ENCODE data around the gene VAPA.
"Not testable (repeated sequence)": the region's sequence is repeated elsewhere in the genome, so short reads cannot be mapped to it uniquely, and the experiment has no call there.

Gene VAPA

DNA sequence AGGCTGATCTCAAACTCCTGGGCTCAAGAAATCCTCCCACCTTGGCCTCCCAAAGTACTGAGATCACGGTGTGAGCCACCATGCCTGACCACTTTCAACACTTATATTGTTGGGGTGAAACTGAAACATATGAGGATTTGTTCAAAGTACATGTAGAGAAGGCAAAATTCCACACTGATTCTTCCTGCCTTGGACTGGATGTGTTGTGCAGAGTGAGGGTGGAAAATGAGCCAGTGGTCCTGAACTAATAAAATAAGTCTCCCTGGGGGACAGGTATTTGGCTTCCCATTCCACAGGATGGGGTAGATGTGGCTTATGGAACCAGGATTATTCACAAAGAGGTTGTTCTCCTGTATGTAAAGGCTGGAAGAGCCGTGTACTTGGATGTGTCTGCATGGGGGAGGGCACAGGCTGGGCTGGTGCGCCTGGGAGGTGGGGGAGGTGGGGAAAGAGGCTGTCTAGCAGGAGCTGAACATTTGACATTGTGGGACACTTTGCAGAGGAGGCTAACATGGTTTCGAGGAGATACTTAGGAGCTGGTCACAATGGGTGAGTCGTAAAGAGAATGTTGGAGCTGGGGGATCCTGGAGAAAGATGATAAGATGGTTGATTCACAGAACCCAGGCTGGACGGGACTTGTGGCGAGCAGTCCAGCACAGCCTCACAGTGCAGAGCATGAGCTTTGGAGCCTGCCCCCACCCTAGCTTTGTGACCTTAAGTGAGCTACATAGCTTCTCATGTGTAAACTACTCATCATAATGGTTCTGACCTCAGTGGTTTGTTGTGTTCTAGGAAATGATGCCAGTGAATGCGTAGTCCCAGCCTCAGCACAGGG lies 28.4 kb upstream of the VAPA start, which contains the start of gene TXNDC2:
TSS of gene TXNDC2 (plus strand) at position 804 of the 835 bp plus-strand sequence. CDS start 708 bp downstream, outside the sequence.
- no peak for DNase-seq

DNA sequence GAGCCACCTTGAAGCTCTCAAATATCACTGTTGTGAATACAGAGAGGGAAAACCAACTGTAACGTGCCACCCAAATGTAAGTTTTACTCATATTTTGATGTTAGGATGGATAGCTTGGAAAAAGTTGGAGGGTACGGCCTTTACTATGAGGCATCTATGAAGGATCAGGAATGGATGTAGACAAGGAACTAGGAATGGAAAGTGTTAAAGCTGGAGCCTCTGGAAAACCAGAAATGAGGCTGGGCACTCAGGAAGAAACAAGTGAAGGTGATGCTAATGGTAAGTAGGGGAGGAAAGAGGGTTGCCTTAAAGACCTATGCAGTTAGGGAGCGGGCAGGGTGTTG lies 27.8 kb upstream of the VAPA start:
- DNase-seq = no peak

DNA sequence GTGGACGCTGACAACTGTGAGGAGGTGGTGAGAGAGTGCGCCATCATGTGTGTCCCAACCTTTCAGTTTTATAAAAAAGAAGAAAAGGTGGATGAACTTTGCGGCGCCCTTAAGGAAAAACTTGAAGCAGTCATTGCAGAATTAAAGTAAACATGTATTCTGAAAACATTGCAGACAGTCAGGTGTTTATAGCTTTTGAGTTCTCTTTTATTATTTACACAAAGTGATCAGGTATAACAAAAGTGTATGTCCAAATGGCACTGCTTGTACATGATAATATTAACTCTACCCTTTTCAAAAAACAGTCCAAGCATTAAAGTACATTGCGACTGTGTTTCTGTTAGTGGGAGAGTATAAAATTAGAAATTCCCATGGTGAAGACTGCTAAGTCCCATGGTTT lies 25.8 kb upstream of the VAPA start:
- DNase-seq = no peak

DNA sequence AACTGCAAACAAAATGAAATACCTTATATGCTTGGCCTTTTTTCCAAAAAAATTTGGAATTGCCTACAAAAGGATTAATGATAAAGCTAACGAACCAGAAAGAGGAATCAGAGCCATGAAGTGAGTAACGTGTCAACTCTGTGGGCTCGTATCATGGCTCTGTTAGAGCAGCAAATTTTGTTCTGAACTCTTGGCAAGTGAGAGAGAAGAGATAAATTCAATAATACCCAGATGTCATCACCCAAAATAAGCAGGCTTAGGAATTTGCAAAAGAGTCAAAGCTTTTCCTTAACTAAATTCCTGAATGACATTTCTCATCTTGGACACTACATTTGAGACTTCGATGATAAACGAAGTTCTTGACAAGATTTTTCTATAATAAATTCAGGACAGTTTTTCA lies 23.6 kb upstream of the VAPA start:
- no peak for DNase-seq

DNA sequence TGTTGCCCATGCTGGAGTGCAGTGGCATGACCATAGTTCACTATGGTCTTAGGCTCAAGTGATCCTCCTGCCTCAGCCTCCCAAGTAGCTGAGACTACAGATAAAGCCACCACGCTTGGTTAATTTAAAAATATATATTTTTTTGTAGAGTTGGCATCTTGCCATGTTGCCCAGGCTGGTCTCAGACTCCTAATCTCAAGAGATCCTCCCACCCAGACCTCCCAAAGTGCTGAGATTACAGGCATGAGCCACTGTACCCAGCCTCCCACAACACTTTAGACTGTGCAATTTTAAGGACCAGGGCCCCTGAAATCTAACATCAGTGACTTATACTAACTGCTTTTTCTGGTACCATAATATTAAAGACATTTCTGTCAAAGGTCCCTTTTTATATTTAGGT lies 22.9 kb upstream of the VAPA start:
- no peak for DNase-seq

DNA sequence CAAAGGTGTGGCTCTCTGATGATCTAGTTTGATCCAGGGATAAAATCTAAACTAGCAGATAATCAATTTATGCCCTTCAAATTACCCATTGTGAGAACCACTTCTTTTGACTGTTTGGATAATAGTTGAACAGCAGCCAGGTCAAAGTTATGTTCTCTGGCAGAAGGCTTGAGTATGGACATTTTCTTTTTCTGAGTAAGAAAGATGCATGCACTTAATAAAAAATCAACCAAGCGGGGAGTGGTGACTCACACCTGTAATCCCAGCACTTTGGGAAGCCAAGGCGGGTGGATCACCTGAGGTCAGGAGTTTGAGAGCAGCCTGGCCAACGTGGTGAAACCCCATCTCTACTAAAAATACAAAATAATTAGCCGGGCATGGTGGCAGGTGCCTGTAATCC lies 22.3 kb upstream of the VAPA start:
- not testable (repeated sequence) for DNase-seq

DNA sequence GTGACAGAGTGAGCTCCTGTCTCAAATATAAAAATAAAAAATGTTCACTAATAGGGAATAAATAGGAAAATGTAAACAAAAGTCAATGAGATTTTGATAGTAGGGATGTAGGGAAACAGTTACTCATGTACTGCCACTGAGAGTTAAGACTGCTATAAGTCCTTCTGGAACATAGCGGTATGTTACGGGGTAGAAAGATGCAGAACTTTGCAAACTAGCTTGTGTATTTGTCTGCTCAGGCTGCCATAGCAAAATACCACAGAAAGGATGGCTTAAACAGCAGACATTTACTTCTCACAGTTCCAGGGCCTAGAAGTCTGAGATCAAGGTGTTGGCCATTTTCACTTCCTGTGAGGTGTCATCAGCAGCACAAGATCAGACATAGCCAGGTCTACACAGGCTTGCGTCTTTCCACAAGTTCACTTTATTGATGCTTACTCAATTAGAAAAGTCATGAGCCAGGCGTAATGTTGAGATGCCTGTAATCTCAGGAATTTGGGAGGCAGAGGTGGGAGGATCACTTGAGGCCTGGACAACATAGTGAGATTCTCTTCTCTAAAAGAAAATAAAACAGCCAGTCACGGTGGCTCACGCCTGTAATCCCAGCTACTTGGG lies 19.3 kb upstream of the VAPA start:
- no peak for DNase-seq

DNA sequence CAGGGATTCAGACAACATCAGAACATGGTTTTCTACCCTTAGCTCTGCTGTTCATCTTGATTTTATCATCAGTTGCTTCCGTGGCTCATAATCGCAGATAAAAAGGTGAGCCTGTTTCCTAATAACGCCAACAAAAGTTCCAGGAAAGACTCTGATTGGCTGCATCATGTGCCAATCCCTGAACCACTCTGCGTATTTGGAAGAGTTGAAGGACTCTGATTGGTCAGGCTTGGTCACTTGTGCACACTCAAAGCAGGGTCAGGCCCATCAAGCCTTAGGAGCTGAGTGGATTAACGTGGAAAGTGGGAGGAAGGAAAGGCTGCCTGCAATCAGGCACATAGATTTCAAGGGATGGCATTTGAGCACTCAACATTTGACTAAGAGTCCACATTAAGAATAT lies 16.7 kb upstream of the VAPA start:
- DNase-seq = no peak

DNA sequence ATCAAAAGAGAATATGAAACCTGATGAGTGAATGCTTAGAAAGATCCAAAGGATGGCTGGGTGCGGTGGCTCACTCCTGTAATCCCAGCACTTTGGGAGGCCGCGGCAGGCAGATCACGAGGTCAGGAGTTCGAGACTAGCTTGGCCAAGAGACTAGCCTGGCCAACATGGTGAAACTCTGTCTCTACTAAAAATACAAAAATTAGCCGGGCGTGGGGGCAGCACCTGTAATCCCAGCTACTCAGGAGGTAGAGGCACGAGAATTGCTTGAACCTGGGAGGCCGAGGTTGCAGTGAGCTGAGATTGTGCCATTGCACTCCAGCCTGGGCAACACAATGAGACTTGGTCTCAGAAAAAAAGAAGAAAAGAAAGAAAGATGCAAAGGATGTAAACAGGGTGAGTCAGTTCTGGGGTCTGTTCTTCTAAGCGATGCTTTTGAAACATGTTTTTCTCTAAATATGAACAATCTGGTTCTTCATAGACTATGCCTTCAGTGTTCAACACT lies 16.0 kb upstream of the VAPA start:
- not testable (repeated sequence) for DNase-seq

DNA sequence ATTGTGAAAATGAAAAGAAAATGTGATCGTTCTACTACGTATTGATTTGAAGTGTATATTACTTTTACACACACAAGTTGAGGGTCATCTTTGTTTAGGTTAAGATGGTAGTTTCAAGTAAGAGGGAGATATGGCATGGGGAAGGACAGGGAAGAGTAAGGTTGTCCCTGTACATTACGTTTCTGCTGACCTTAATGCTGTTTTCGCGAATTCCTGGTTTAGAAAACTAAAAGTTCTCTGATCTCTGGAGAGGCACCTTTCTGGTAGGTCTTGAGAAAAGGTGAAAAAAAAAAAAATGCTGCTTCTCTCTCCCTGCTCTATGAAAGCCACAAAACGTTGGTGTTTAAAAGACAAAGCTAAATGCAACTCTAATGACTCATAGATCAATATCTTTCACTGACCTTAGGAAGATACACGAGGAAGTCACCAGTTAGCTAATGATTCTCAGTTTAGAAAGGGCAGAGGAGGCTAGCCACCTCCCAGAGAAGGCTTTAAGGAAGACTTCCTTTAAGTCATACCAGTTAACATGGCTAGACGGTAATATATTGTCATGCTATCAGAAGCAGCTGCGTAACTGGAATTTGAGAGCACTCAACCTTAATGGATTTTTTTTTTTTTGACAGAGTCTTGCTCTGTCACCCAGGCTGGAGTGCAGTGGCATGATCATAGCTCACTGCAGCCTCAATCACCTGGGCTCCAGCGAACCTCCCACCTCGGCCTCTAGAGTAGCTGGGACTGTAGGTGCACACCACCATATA lies 14.8 kb upstream of the VAPA start:
- no peak for DNase-seq

DNA sequence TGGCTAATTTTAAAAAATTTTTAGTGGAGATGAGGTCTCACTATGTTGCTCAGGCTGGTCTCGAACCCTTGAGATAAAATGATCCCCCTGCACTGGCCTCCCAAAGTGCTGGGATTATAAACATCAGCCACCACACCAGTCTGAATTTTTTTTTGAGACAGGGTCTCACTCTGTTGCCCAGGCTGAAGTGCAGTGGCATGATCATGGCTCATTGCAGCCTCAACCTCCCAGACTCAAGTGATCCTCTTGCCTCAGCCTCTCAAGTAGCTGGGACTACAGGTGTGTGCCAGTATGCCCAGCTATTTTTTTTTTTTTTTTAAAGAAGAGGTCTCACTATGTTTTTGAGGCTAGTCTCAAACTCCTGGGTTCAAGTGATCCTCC lies 14.3 kb upstream of the VAPA start:
- DNase-seq = not testable (repeated sequence)

DNA sequence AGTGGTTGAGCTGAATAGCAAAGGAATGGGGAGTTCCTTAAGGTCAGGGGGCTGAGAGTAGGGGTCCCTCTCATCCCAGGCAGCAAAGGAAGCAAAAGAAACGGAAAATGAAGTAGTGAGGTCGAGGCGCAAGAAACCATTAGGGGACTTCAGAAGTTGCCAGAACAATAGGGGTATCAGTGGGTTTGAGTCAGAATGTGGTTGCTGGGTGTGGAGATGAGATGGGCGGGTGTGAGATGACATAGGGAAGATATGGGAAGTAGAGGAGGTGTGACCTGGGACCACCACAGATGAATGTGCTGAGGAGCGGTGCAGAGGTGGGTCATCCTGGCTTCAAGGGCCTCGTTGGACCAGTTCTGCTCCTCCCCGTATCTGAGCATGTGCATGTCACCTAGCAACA lies 13.1 kb upstream of the VAPA start:
- DNase-seq = no peak

DNA sequence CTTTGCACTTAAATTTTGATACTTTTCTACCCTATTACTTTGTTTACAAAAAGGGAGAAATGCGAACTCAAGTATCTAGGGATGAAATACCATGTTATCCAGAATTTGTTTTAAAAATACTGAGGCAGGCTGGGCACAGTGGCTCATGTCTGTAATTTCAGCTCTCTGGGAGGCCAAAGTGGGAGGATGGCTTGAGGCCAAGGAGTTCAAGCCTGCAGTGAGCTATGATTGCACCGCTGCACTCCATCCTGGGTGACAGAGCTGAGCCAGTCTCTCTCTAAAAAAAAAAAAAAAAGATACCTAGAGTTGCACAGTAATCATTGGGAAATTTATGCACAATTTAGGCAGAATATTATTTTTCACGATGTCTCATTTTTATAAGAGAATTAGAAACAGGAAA lies 12.4 kb upstream of the VAPA start:
- DNase-seq = no peak

DNA sequence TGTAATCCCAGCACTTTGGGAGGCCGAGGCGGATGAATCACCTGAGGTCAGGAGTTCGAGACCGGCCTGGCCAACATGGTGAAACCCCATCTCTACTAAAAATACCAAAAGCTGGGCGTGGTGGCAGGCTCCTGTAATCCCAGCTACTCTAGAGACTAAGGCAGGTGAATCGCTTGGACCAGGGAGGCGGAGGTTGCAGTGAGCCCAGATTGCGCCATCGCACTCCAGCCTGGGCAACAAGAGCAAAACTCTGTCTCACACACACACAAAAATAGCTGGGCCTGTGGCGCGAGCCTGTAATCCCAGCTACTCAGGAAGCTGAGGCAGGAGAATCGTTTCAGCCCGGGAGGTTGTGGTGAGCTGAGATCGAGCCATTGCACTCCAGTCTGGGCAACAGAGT lies 11.6 kb upstream of the VAPA start:
- not testable (repeated sequence) for DNase-seq

DNA sequence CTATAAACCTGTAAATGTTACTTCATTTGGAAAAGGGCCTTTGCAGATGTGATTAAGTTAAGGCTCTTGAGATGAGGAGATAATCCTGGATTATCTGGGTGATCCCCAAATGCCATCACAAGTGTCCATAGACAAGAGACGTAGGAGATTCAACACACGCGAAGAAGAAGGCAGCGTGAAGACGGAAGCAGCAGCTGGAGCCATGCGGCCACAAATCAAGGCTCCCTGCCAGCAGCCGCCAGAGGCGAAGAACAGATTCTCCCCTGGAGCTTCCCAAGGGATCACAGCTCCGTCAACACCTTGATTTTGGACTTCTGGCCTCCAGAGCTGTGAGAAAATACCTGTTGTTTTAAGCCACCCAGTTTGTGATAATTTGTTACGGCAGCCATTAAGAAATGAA lies 11.0 kb upstream of the VAPA start:
- no peak for DNase-seq

DNA sequence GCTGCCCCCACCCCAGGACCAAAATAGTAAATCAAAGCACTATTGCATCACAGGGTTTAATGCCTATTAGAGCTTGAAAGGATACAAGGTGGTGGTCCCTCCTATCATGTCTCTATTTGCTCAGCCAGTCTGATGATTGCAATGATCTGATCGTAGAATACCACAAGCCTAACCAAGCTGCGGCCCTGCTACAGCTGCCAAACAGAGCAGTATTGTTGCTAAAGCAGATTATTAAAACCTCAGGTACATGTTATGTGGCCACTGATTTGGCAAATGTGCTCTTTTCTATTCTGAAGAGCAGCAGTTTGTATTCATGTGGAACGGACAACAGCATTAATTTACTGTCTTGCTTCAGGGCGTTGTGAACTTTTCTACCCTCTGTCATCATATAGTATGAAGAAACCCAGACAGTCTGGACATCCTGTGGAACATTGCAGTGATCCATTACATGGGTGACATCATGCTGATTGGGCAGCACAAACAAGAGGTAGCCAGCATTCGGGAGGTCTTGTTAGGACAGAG lies 8.4 kb upstream of the VAPA start:
- no peak for DNase-seq

DNA sequence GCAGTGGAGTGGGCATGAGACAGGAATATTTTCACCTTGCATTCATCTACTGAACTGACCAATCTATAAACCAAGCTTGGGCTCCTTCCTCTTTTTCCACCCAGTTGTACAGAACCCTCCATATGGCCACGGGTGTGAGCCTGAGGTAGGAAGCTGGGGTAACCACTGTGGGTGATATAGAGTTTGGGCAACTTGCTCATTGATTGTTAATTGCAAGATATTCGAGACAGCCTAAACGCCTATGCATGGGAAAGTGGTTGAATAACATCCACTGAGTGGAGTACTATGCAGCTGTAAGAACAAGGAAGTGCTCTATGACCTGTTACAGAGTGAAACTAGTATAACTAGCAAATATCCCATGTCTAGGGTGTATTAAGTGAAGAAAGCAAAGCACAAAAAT lies 7.3 kb upstream of the VAPA start:
- DNase-seq = no peak

DNA sequence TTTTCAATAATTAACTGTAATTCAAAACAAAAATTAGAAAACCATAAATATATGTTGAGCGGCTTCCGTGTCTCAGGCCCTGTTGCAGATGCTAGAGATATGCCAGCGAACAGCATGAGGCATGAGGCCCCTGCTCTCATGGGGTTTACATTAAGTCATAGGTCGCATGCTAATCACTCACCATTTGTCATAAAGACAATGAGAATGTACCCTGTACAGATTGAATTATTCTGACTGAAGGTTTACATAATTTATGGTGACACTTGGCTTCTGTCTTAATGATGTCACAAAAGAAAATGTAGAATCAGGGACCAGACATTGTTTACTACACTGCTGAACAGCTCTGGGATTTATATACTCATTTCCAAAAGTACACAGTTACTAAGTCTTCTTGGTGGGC lies 5.9 kb upstream of the VAPA start:
- no peak for DNase-seq

DNA sequence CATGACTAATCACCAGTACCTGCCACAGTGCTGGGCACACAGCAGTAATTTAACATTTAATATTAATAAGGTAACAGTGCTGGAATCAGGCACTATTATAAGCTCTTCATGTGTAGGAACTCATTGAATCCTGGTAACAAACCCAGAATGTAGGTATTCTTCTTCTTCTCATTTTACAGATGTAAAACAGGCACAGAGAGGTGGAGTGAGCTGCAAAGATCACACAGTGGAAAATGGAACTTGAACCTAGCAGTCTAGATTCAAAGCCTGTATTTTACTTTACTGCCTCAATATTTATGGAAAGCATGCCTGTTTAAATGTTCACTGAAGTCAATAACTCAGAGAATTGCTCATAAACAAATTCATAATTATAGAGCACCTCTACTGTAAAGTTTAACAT lies 3.7 kb upstream of the VAPA start:
- no peak for DNase-seq

DNA sequence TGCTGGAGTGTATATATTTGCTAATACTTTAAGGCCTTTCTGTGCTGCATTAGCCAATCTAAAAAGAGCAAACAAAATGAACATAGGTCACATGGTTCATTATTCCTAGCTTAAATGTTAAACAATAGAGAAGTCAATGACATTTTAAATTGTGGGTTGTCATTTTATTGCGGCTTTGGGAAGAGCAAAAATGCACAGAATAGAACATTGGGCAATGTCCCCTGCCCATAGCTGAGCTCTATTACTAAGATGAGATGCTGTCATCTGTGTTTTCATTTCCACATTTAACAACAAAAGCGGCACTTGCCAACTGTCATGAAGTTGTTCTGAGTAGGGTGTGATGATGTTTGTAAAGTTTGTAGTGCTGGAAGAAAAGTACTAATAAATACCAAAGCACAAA lies 3.2 kb upstream of the VAPA start:
- no peak for DNase-seq

DNA sequence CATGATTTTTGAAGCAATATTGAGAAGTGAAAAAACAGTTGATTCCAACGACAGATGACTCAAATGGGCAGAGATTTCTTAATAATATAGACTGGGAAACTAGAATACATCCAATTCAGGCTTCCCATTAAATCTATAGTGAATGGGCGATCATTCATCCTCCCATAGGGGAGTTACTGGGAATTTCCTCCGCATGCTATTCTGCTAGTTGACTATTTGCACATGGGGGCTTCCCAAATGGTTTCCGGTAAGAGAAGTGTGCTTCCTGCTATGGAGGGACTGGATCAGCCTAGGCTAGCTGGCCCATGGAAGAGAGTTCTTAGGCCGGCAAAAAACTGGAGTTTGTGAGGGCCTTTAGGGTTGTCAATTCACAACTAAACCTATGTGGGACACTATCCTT lies 2.6 kb upstream of the VAPA start:
- DNase-seq = no peak

DNA sequence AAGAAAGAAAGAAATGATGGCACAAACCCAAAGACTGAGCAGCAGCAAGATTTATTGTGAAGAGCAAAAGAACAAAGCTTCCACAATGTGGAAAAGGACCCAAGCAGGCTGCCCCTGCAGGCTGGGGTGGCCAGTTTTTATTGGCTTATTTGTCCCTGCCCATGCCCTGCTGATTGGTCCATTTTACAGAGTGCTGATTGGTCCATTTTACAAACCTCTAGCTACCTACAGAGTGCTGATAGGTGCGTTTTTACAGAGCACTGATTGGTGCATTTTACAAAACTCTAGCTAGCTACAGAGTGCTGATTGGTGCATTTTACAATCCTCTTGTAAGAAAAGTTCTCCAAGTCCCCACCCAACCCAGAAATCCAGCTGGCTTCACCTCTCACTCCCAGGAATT lies 1.5 kb upstream of the VAPA start:
- DNase-seq = not testable (repeated sequence)

All from amygdala (tissue), 56 donors.